GM12801 (cell line): ENCODE measurements around the gene FYN.

ENCODE experiments used
- TF ChIP-seq, protein P1 (sequence below): IDR thresholded peaks from one replicate; pipeline ENCODE4 v1.5.1; 2011; ENCODE audit warnings: control low read depth; ENCODE audit not compliant: insufficient read length; ENCODE audit errors: extremely low read depth

Gene FYN

DNA sequence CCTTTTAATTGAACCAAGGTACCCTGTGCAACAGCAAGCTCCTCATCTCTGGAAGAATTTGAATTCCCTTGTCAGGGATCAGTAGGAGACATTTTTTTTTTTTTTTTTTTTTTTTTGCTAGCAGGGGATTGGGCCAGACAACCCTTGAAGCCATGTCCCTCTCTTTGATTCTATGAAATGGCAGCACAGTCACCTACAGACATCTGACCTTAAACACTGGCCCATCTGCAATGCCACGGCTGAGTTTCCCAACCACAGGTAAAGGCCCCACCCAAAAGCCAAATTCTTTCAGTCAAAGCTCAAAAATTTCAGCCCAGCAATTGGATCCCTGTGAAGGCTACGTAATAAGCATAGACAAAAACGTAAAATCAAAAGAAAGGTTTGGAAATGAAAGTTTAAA is 94.2 kb downstream of the FYN start:
- TF ChIP-seq, protein P1, sequence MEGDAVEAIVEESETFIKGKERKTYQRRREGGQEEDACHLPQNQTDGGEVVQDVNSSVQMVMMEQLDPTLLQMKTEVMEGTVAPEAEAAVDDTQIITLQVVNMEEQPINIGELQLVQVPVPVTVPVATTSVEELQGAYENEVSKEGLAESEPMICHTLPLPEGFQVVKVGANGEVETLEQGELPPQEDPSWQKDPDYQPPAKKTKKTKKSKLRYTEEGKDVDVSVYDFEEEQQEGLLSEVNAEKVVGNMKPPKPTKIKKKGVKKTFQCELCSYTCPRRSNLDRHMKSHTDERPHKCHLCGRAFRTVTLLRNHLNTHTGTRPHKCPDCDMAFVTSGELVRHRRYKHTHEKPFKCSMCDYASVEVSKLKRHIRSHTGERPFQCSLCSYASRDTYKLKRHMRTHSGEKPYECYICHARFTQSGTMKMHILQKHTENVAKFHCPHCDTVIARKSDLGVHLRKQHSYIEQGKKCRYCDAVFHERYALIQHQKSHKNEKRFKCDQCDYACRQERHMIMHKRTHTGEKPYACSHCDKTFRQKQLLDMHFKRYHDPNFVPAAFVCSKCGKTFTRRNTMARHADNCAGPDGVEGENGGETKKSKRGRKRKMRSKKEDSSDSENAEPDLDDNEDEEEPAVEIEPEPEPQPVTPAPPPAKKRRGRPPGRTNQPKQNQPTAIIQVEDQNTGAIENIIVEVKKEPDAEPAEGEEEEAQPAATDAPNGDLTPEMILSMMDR = no peak

DNA sequence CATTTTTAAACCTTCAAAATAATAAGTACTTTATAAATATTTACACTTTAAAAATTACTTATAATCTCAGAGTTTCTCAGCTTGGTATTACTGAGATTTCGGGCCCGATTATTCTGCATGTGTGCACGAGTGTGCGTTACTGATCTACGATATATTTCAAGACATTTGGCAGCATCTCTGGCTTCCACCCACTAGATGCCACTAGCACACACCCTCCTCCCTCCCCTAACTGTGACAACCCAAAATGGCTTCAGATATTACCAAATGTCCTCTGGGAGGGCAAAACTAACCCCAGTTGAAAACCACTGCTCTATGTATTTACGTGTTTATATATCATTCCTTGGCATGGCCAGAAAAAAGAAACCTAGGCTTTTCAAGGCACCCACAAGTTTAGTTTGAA is 95.9 kb downstream of the FYN start:
- TF ChIP-seq, protein P1 = no peak

DNA sequence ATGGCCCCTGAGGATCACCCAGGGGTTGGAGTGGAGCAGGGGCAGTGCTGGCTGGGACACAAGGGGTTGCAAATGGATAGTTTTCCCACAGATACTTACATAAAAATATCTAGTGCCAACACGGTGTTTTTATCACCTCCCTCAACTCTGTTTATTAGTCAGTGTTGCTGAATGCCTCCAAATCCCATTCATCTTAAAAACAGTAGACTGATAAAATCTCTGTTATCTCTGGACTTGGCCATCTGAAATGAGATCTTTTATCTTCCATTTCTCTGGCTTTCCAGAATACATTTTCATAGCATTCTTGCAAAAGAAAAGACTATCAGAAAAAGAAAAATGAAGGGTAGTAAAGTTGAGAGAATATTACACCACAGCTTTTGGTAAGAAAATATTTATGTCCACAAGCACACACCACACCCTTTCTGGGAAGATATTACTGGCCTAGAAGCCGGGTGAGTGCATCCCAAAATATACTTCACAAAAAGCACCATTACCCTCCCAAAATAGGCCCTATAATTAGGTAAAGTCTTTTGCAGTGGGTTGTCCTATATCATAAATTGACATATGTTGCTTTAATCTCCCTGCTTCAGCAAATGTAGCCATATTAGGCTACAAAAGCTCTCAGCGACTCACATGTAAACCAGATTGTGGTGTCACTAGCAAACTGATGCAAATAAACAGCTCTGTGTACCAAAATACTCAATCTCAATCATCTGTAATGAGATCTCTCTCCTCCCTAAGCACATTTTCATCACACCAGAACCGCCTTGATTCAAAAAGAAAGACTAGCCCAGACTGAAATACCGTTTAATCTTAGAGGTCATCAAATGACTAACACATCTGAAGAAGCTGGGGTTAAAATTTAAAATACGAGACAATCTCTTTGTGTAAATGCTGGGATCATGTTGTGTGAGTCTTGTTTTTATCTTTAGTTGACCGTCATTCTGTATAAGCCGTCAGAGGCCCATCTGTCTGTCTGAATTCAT is 96.7 kb downstream of the FYN start:
- TF ChIP-seq, protein P1 = no peak

DNA sequence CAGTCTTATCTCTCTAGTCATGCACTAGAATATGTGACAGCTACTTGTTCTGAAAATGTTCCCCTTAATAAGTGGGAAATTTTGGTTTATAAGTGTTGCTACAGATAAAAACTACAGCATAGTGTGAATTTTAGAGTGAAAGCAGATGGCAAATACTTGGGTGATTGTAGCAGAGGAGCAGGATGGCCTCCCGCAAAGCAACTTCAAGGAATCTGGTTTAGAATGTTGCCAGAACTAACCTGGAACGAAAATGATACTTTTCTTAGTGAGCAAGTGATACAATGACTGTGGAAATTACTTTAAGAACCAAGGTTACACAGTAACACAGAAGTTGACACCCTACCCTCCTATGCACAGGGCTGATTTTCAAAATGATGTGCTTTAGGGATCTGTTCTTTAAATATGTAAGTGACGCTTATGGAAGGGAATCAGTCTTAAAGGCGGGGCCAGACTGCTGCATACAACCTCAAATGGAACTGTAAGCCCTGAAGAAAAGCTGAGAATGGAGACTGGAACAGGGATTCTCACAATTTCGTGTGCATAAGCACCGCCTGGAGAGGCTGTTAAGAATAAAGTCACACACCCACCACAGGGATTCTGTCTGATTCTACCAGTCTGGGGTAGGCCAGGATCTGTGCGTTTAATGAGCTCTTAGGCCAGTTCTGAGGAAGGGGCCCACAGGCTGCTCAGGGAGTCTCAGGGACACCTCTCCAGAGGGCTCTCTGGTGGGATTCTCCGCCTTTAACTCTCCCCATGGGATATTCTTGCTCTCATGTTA is 97.9 kb downstream of the FYN start:
- TF ChIP-seq, protein P1 = no peak

DNA sequence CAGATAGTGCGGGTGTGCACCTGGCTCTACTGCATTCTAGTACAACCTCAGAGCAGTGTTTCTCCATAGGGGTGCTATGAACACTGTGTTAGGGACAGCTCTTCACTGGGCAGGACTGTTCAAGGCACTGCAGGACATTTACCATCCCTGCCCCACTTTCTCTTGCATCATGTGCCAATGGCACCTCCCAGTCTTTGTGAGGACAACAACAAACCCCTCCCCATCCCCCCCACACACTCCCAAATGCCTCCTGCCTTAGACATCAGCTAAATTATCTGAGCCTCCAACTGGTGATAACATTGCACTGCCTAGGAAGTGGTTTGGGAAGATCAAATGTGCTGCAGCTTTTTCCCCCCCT is 98.9 kb downstream of the FYN start:
- TF ChIP-seq, protein P1 = no peak

DNA sequence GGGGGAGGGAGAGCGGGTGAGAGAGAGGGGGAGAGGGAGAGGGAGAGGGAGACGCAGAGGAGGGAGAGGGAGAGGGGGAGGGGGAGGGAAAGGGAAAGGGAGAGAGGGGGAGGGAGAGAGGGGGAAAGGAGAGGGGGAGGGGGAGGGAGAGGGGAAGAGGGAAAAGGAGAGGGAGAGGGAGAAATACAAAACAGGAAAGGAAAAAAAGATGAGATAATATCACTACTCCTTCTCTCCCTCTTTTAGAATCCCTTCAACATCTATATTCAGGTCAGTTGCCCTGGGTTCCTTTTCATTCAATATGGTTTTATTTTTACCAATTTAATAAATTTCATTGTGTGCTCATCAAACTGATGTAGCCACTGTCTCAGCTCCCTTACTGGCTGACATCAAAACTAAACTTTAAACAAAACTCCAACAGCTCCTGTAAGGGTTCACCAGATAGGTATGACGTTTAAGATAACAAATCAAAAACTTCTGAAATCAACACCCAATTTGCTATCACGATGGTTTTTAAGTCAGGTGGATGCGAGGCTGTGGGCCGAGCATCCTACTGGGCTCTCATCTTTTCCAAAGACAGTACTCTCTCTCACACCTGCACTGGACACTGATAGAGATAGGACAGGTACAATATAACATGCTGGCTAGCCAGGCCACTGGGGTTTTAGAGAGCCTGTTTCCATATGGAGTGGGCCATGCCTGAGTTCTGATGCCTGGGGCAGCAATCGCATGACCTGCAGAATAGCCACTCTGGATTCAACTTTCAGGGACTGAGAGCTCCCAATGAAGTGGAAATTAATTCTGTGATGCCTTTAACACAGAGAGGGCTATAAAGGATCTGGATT is 99.5 kb downstream of the FYN start:
- TF ChIP-seq, protein P1 = no peak

DNA sequence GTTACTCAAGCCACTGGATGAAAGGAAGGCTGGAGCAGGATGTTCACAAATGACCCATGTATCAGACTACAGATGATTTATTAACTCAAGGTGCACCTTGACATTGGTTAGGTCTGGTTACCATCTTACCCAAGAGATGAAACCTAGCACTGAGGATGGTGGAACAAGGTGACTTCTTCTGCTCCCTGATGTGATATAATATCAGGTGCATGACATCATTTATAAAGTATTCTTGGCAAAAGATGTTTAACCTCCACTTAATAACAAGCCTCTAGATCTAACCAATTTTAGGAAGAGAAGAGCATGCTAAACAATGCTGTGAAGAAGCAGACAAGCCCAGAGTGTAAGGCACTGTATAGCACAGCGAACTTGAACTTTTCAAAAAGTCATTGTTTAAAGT is 100.9 kb downstream of the FYN start:
- TF ChIP-seq, protein P1 = no peak
